Measurements from ENCODE around the gene GCNT4.

Gene GCNT4

GRCh38 chr5:75018805-75019587, 33.4 kb downstream of the GCNT4 start:
- in situ Hi-C loops (cut with HindIII; ENCODE audit: low sequenced_read_pairs): no loop called here

- in situ Hi-C loops (cut with HindIII; ENCODE audit: low sequenced_read_pairs): no loop called here
Observed at GRCh38 chr5:75017971-75018370, 34.4 kb downstream of the GCNT4 start.

GRCh38 chr5:75016896-75017295, 35.5 kb downstream of the GCNT4 start:
- in situ Hi-C loops (cut with HindIII; ENCODE audit: low sequenced_read_pairs): no loop called here

- in situ Hi-C loops (cut with HindIII; ENCODE audit: low sequenced_read_pairs): no loop called here
Observed at GRCh38 chr5:75012748-75013147, 39.6 kb downstream of the GCNT4 start.

GRCh38 chr5:75010838-75011237, 41.5 kb downstream of the GCNT4 start:
- in situ Hi-C loops (cut with HindIII; ENCODE audit: low sequenced_read_pairs): no loop called here

- in situ Hi-C loops (cut with HindIII; ENCODE audit: low sequenced_read_pairs): no loop called here
Observed at GRCh38 chr5:75009556-75010345, 42.6 kb downstream of the GCNT4 start.

- in situ Hi-C loops (cut with HindIII; ENCODE audit: low sequenced_read_pairs): no loop called here
Observed at GRCh38 chr5:75006865-75007822, 45.2 kb downstream of the GCNT4 start.

- in situ Hi-C loops (cut with HindIII; ENCODE audit: low sequenced_read_pairs): no loop called here
Observed at GRCh38 chr5:75005561-75005960, 46.8 kb downstream of the GCNT4 start.

Measured in endothelial cell of hepatic sinusoid (primary cell).